ENCODE measurements around the gene RIMS4. TPM values are rescaled to one million over a fixed set of nuclear protein-coding genes. Genes with fewer than 3 reads are reported as not detected.
A peak's percentile ranks its signal among the peaks of the same experiment; 100 is the strongest.

Gene RIMS4
- total and polyA plus RNA-seq, 2 of the 13 experiments (the other 11 are each of a cell fraction or from before 2014, with no cell fraction given): 0.01 to 0.07 TPM

- TF ChIP-seq ZNF83 (CRISPR knock-in tag; IDR thresholded peaks at IDR 0.05; ENCODE audit: borderline replicate concordance) (no peak), ATF7 (IDR thresholded peaks at IDR 0.05) (no peak), ATF7 (CRISPR knock-in tag; IDR thresholded peaks at IDR 0.05) (no peak), STAT6 (CRISPR knock-in tag; IDR thresholded peaks at IDR 0.05; ENCODE audit: borderline replicate concordance) (no peak), RAD51 (IDR thresholded peaks at IDR 0.05; ENCODE audit: borderline replicate concordance) (no peak), ZNF780A (CRISPR knock-in tag; IDR thresholded peaks at IDR 0.05) (0 out of 2 replicates have a peak, but pooled peaks have one; percentile 59), ZBTB40 (IDR thresholded peaks at IDR 0.05) (no peak), ZBTB40 (CRISPR knock-in tag; IDR thresholded peaks at IDR 0.05) (0 out of 2 replicates have a peak, but pooled peaks have one; percentile 37), SPEN (CRISPR knock-in tag; IDR thresholded peaks at IDR 0.05; ENCODE audit: low read depth) (peak; percentile 24; the same call in 1 of the 2 replicates), MLXIP (CRISPR knock-in tag; IDR thresholded peaks at IDR 0.05; ENCODE audit: borderline replicate concordance) (peak; percentile 90), TARDBP (CRISPR knock-in tag; IDR thresholded peaks at IDR 0.05) (no peak), GATAD1 (CRISPR knock-in tag; IDR thresholded peaks at IDR 0.05) (0 out of 2 replicates have a peak, but pooled peaks have one; percentile 57), FOXM1 (CRISPR knock-in tag; IDR thresholded peaks at IDR 0.05) (peak; percentile 78; the same call in 1 of the 2 replicates)
Observed at GRCh38 chr20:44780226-44780625, 30.1 kb downstream of the RIMS4 start (continued).
